Panc1 (cell line): ENCODE results near the gene CNTN3. TPM values are rescaled to one million over a fixed set of nuclear protein-coding genes. Genes with fewer than 3 reads are reported as not detected.

Experiments used
- ATAC-seq: fragments of 200-7000 bp; cut with Tn5 transposase; 2 replicates; pipeline ENCODE4 v1.9.1; 2020; ENCODE audit warnings: mild to moderate bottlenecking, moderate library complexity
- BruUV-seq: library from RNA; stranded (reverse); fragments of 400-500 nt; replicated peaks from 2 replicates; lab custom pipeline; 2021; lab: Mats Ljungman, UMichigan
- CTCF ChIA-PET: fragments of 300-600 bp; sonication (Branson Sonifier 250); formaldehyde crosslinking; loops from one replicate; lab custom pipeline; 2022; ENCODE audit warnings: antibody characterized with exemption; lab: Charles Lee
- POLR2A ChIA-PET: fragments of 300-600 bp; sonication (Branson Sonifier 250); formaldehyde crosslinking; loops from one replicate; lab custom pipeline; 2022; ENCODE audit warnings: antibody characterized with exemption; lab: Charles Lee
- DNase-seq: peaks from one replicate; pipeline ENCODE4 v3.0.0-alpha.2; 2010; ENCODE audit warnings: low read depth, low spot score
- H3K27ac ChIP-seq: 2 replicates; pipeline ENCODE4 v1.5.1; 2011; ENCODE audit warnings: mild to moderate bottlenecking, low read length, inconsistent platforms
- H3K27me3 ChIP-seq: fragments of 200-500 bp; sonication (Bioruptor generic); 2 replicates; pipeline ENCODE4 v1.6.0; 2014; ENCODE audit warnings: low read length, inconsistent platforms; ENCODE audit not compliant: control insufficient read depth, insufficient read depth
- H3K36me3 ChIP-seq: fragments of 200-500 bp; sonication (Bioruptor generic); 2 replicates; pipeline ENCODE4 v1.5.1; 2014; ENCODE audit warnings: inconsistent platforms, mild to moderate bottlenecking, low read length, moderate library complexity; ENCODE audit not compliant: control insufficient read depth, insufficient read depth
- H3K4me1 ChIP-seq: 2 replicates; pipeline ENCODE4 v1.5.1; 2011; ENCODE audit warnings: inconsistent platforms, mild to moderate bottlenecking, low read length, moderate library complexity; ENCODE audit not compliant: control insufficient read depth, insufficient read depth
- H3K4me3 ChIP-seq, 2 experiments: 2 replicates each; pipeline ENCODE4 v1.5.1; 2011 to 2012; ENCODE audit warnings: low read depth in 2 of 2, low read length in 2 of 2, mild to moderate bottlenecking in 2 of 2, inconsistent platforms in 1 of 2, moderate library complexity in 1 of 2
- H3K9me3 ChIP-seq: fragments of 200-500 bp; sonication (Bioruptor generic); 2 replicates; pipeline ENCODE4 v1.5.1; 2014; ENCODE audit warnings: low read depth, mild to moderate bottlenecking, inconsistent platforms, low read length, moderate library complexity; ENCODE audit not compliant: control insufficient read depth, insufficient read depth
- CTCF ChIP-seq: fragments of 450-650 bp; IDR thresholded peaks from 2 replicates; pipeline ENCODE4 v1.5.1; 2017; ENCODE audit warnings: mild to moderate bottlenecking
- POLR2AphosphoS5 ChIP-seq: IDR thresholded peaks from 2 replicates; pipeline ENCODE4 v1.6.1; 2012; ENCODE audit warnings: mild to moderate bottlenecking, low read depth, low read length, moderate library complexity
- REST ChIP-seq, 2 experiments: IDR thresholded peaks; 2 replicates each; pipeline ENCODE4 v1.6.1; 2011 to 2012; ENCODE audit warnings: low read depth in 2 of 2, control low read depth in 1 of 2, low read length in 1 of 2, mild to moderate bottlenecking in 1 of 2, moderate library complexity in 1 of 2; ENCODE audit not compliant: insufficient read depth in 1 of 2
- SIN3A ChIP-seq: IDR thresholded peaks from 2 replicates; pipeline ENCODE4 v1.6.1; 2012; ENCODE audit warnings: low read depth, mild to moderate bottlenecking, low read length, moderate library complexity, borderline replicate concordance; ENCODE audit not compliant: insufficient read depth
- TCF7L2 ChIP-seq: IDR thresholded peaks from 2 replicates; pipeline ENCODE4 v1.6.1; 2011; ENCODE audit warnings: mild to moderate bottlenecking, low read depth, low read length, inconsistent platforms
- in situ Hi-C: cut with HindIII; loops from 2 replicates; pipeline ENCODE4 v1.10.0; 2016; ENCODE audit warnings: low sequenced_read_pairs, low pct_unique_long_range_greater_than_20kb
- intact Hi-C: fragments of 100-400 bp; cut with micrococcal nuclease; formaldehyde crosslinking; loops from one replicate; pipeline ENCODE4 v1.10.0; 2022; ENCODE audit not compliant: unreplicated experiment
- total RNA-seq: library from RNA; stranded (reverse); gene quantifications from one replicate; pipeline ENCODE4 v1.2.1, GENCODE V29; 2021; ENCODE audit not compliant: unreplicated experiment

Gene CNTN3
- total RNA-seq, 1 experiment from 2014 or later = not detected

- no peak for TF ChIP-seq REST (IDR thresholded peaks at IDR 0.05; ENCODE audit: insufficient read depth in 1 of 2, low read depth in 2 of 2, low read length in 1 of 2)
- no peaks in the 10 kb centered on the region for H3K36me3 ChIP-seq
- ATAC-seq = no peak
Observed at GRCh38 chr3:74648107-74648506, 33.6 kb upstream of the CNTN3 start.

GRCh38 chr3:74646094-74646493, 31.6 kb upstream of the CNTN3 start:
- POLR2A ChIA-PET = no interaction called here
- intact Hi-C loops = no loop called here

More at GRCh38 chr3:74648107-74648506, 33.6 kb upstream of the CNTN3 start:
- Histone ChIP-seq H3K27me3 (no peaks in the 10 kb centered on the region), H3K27ac (no peak overlapping the region), H3K9me3 (no peaks in the 10 kb centered on the region), H3K4me1 (no peaks in the 10 kb centered on the region), H3K4me3 (no peak overlapping the region)
- POLR2A ChIA-PET = no interaction called here
- CTCF ChIA-PET = no interaction called here
- no peak for DNase-seq
- intact Hi-C loops = no loop called here
- in situ Hi-C loops = no loop called here
- BruUV-seq = no TSS peak

More at GRCh38 chr3:74646094-74646493, 31.6 kb upstream of the CNTN3 start:
- ATAC-seq (no peak), DNase-seq (no peak)
- Histone ChIP-seq H3K36me3 (no peaks in the 10 kb centered on the region), H3K9me3 (no peaks in the 10 kb centered on the region), H3K4me3 (no peak overlapping the region), H3K4me1 (no peaks in the 10 kb centered on the region), H3K27ac (no peak overlapping the region), H3K27me3 (no peaks in the 10 kb centered on the region)
- CTCF ChIA-PET = no interaction called here
- TF ChIP-seq REST (IDR thresholded peaks at IDR 0.05; ENCODE audit: insufficient read depth in 1 of 2, low read depth in 2 of 2, low read length in 1 of 2) = no peak
- TF ChIP-seq TCF7L2 = no peak
- no peak for TF ChIP-seq CTCF
- TF ChIP-seq POLR2AphosphoS5 = no peak
- no peak for TF ChIP-seq SIN3A
- in situ Hi-C loops = no loop called here
- no TSS peak for BruUV-seq
